HG03460 (cell line): Measurements from ENCODE around the gene ITM2B.
"Not testable (repeated sequence)": the region's sequence is repeated elsewhere in the genome, so short reads cannot be mapped to it uniquely, and the experiment has no call there.

Source experiments
- ATAC-seq: cut with Tn5 transposase; IDR thresholded peaks from one replicate; pipeline ENCODE4 v1.9.1; 2021; ENCODE audit not compliant: unreplicated experiment

Gene ITM2B

DNA sequence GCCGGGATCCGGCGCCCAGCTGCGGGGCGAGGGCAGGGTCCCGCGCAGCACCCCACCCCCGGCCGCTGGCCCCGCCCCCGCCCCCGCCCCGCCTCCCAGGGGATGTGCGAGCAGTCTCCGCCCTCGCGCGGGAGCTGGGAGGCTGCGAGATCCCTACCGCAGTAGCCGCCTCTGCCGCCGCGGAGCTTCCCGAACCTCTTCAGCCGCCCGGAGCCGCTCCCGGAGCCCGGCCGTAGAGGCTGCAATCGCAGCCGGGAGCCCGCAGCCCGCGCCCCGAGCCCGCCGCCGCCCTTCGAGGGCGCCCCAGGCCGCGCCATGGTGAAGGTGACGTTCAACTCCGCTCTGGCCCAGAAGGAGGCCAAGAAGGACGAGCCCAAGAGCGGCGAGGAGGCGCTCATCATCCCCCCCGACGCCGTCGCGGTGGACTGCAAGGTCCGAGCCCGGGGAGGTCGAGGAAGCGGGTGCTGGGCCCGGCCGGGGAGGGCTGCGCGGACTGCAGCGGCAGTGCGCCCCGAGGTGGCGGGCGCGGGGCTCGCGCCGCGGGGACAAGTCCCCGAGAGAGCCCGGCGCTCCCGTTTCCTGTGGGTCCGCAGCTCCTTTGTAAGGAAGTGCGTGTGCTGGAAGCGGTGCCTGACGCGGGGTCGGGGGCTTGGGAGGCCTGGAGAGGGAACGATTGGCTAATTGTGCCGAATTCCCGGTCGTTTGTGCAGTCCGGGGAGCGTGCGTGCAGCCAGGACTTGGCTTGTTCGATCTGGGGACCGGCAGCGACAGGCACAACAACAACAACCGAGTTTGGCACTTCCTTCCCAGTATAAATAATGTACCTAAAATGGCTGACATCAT lies at the start of gene ITM2B:
Gene ITM2B, plus strand, starts transcription at position 161 of the 843 bp plus-strand sequence. Its CDS starts 155 bp downstream, at position 316.
- ATAC-seq = peak; percentile 55

DNA sequence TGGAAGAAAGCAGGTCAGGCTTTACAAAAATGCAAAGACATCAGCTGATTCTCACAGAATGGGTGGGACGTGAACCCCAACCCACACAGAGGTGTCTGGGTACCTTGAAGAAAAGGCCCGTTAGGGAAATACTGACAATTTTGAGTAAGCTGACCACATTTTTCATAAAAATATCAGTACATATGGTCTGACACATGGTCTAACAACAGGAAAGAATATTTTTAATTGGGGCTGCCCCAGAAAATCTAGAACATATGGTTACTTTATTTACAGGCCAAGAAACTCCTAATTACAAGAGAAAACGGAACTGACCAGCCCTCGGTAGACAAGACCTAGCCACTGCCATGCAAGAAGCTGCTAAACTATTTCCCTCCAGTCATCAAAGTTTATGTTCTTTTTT lies 48.7 kb upstream of the ITM2B start:
- no peak for ATAC-seq

DNA sequence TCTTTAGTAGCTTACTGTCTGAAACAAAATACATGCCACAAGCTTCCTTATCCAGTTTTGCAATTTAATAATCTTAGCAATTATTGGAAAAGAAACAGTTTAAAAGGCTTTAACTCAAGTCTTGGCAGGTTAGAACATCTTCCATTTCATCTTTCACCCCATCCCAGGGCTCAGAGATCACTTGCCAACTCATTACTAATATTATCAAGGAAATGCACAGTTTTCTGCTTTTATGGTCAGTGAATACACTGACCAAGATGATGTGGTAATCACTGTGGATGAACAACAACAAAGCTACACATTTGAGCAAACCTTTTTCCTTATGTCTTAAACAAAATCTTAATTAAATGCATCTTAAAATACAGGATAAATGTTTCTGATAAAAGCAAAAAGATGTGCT lies 48.0 kb upstream of the ITM2B start:
- ATAC-seq = no peak

DNA sequence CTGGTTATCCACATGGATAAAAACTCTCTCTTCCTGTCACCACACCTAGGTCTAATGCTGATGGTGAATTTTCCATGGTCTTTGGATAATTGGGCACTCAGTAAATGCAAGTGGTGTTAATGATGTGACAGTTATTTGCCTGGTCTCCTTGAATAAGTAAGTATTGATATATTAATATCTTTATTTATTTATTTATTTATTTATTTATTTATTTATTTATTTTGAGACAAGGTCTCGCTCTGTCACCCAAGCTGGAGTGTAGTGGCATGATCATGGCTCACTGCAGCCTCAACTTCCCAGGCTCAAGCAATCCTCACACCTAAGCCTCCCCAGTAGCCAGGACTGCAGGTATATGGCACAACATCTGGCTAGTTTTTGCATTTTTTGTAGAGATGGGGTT lies 46.3 kb upstream of the ITM2B start:
- no peak for ATAC-seq

DNA sequence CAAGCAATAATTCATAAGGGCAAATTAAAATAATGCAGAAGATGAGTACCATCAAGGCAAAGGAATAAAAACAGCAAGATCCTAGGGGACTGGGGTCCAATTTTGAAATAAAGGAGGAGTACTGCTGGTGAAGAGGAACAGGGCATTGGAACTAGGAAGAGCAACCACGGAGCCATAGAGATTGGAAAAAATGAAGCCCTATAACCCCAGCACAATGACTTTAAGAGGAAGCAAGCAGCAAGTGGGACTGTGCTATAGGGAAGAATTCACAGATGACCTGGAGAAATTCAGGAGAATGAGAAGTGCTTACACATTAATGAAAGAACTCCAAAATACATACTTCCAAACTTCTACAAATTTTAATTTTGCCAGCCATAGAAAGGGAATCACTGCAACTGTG lies 44.9 kb upstream of the ITM2B start:
- no peak for ATAC-seq

DNA sequence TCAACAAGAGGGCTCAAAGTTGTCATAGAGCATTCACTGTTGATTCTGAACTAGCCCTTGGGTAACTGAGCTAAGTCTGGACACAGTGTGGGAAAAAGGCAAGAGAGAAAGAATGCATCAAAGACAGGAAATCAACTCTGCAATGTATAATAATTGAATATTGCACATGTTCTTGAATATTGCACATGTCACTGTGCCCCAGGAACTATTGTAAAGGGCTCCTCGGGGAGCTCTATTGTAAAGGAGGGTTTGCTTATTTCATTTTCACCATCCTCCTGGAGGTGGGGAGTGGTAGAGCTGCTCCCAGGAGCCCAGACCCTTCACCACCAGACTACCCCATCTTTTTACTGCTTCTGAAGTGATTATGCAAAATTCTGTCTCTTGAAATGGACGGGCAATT lies 44.4 kb upstream of the ITM2B start:
- ATAC-seq = no peak

DNA sequence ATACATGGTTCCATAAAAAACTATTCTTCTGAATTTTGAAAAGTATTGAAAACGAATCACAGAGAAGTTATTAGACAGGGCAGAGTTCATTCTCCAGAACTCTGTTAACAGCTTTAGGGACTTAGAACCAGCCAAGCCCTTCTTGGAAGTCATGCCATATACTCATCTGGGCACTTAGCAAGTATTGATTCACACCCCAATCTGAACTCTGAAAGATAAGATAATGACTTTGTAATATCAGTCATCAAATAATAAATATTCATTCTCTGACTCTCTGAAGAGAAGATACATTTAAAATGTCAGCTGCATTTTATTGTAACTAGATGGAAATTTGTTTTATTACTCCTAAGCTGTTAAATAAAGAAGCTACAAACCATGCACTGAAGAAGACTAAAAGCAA lies 43.8 kb upstream of the ITM2B start:
- no peak for ATAC-seq

DNA sequence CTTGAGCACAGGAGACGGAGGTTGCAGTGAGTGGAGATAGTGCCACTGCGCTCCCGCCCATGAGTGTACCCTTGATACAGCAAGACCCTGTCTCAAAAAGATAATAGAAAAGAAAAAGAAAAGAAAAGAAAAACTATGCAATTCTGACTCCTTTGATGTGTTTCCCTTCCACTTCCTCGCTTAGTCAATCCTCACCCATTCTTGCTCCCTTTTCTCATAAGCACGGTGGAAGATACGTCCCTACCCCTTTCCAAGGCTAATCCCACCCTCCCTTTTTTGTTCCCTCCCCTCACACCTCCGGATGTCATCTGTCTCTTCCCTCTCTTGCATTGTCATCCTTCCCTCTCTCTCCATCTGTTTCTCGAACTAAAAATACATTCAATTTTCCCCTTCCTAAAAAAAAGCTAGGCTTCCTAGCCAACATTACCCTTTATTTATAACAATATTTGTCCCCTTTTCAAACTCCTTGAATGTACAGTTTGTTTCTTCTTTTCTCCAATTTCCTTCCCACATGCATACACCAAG lies 40.5 kb upstream of the ITM2B start:
- no peak for ATAC-seq

DNA sequence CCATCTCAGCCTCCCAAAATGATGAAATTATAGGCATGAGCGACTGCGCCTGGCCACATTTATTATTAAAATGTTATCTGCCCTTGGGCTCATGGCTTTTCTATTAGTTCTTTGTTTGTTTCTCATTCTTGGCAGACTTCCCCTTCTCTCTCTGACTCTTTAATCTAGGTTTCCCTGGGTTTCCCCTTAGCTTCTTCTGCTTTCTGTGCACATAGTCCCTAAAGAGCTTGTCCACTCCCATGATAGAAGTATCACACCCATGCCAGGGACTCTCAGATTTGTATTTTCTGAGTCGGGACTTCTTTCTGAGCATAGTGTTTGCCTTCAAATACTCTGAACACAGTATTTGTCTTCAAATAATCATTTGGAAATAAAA lies 38.6 kb upstream of the ITM2B start:
- ATAC-seq = peak; percentile 93

DNA sequence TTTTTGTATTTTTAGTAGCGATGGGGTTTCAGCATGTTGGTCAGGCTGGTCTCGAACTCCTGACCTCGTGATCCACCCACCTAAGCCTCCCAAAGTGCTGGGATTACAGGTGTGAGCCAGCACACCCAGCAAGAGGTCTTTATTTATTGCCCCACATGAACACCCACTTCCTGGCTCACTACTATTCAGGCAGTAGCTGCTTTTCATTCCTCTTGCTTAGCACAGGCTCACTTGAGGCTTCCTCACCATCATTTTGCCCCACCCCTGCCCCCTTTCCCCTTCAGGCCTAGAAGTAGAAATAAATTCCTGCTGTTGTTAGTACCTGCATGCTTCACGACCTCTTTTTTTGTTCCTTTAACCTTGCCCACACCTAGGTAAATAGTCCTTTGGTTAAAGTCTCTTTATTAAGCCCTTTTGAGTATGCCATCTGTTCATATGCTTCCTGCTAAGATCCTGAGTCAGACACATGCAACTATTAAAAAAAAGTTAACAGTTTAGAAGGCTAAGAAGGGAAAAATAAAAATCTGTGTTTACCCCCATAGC lies 33.5 kb upstream of the ITM2B start:
- no peak for ATAC-seq

DNA sequence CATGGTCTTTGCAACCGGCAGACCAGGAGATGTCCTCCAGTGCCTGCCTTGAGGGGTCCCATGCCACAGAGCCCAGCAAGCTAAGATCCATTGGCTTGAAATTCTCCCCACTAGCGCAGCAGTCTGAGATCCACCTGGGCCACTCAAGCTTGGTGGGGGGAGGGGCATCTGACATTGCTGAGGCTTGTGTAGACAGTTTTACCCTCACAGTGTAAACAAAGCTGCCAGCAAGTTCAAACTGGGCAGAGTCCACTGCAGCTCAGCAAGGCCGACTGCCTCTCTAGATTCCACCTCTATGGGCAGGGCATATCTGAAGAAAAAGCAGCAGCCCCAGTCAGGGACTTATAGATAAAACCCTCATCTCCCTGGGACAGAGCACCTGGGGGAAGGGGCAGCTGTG lies 32.0 kb upstream of the ITM2B start:
- no peak for ATAC-seq

DNA sequence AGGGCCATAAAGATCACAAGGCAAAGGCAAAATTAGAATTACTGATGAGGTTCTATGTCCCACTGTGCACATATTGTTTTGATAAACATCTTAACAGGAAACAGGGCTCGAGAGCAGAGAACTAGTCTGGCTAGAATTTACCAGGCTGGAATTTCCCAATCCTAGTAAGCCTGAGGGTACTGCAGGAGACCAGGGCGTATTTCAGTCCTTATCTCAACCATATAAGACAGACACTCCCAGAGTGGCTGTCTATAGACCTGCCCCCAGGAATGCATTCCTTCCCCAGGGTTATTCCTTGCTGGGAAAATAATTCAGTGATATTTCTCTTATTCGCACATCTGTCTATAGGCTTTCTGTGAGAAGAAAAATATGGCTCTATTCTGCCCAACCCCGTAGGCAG lies 25.8 kb upstream of the ITM2B start:
- ATAC-seq = not testable (repeated sequence)

DNA sequence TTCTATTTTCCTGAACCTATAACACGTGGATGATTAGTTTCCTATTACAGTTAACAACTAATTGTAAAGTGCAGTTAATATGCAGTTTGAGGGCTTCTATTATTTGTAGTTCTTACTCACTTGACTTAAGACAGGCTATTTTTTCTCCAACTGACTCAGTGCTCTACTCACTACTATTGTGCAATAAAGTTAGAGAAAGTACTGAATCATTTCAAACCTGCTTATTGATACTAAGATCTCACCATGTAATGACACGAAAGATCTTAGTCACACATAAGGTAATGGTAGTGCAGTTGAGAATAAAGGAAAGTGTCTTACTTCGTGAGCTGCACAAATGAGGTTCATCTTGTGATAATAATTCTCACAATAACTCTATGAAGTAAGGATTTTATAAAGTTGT lies 22.8 kb upstream of the ITM2B start:
- no peak for ATAC-seq

DNA sequence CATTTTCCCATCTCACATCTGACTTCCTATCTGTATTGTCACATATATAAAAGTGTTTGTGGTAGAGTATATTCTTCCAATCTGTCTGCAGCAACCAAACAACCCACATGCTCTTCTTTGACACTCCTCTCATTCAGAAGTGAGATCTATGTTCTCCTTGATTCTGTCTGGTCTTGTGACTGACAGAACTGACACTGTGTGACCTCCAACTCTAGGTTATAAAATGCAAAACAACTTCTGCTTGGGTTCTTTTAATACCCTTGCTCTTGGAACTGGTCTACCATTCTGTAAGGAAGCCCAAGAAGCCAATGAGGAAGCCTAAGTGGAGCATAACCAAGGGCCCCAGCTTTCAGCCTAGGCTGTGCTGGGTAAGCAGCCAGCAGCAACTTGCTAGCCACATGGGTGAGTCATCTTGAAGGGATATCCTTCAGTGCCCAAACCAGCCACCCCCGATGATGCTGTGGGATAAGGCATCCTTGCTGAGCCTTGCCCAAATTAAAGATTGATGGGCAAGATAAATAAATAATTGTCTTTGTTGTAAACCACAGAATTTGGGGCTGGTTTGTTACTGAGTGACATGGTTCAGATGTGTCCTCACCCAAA lies 18.4 kb upstream of the ITM2B start:
- ATAC-seq = no peak

DNA sequence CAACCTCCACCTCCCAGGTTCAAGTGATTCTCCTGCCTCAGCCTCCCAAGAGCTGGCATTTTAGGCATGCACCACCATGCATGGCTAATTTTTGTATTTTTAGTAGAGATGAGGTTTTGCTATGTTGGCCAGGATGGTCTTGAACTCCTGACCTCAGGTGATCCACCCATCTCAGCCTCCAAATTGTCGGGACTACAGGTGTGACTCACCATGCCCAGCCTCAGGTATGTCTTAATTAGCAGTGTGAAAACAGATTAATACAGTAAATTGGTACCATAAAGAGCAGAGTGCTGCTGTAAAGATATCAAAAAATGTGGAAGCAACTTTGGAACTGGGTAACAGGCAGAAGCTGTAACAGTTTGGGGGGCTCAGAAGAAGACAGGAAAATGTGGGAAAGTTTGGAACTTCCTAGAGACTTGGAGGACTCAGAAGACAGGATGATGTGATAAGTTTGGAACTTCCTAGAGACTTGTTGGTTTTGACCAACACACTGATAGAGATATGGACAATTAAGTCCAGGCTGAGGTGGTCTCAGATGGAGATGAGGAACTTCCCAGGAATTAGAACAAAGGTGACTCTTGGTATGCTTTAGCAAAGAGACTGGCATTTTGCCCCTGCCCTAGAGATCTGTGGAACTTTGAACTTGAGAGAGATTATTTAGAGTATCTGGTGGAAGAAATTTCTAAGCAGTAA lies 17.3 kb upstream of the ITM2B start:
- not testable (repeated sequence) for ATAC-seq

DNA sequence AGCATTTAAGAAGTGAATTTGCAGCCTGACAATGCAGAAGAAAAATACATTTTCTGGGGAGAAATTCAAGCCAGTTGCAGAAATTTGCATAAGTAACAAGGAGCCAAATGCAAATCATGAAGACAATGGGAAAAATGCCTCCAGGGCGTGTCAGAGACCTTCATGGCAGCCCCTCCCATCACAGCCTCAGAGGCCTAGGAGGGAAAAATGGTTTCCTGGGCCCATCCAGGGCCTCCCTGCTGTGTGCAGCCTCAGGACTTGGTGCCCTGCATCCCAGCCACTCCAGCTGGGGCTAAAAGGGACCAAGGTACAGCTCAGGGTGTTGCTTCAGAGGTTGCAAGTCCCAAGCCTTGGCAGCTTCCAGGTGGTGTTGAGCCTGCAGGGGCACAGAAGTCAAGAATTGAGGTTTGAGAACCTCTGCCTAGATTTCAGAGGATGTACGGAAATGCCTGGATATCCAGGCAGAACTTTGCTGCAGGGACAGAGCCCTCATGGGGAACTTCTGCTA lies 16.7 kb upstream of the ITM2B start:
- ATAC-seq = no peak

DNA sequence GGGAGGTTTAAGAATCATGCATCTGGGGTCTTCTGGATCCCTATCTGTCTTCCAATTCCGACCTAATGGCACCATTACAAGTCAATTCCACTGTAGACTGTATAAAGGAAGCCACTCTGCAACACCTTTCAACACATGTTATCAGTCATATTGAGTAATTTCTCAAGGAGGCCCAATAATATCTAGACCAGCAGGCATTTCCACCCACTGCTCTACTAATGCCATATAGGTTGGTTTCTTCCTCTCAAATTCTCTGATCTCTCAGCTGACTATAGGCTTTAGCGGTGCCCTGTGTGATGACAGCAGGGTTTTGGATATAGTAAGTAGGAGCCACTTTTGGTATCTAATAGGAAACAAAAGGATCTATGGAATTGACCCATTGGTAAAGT lies 12.4 kb upstream of the ITM2B start:
- no peak for ATAC-seq

DNA sequence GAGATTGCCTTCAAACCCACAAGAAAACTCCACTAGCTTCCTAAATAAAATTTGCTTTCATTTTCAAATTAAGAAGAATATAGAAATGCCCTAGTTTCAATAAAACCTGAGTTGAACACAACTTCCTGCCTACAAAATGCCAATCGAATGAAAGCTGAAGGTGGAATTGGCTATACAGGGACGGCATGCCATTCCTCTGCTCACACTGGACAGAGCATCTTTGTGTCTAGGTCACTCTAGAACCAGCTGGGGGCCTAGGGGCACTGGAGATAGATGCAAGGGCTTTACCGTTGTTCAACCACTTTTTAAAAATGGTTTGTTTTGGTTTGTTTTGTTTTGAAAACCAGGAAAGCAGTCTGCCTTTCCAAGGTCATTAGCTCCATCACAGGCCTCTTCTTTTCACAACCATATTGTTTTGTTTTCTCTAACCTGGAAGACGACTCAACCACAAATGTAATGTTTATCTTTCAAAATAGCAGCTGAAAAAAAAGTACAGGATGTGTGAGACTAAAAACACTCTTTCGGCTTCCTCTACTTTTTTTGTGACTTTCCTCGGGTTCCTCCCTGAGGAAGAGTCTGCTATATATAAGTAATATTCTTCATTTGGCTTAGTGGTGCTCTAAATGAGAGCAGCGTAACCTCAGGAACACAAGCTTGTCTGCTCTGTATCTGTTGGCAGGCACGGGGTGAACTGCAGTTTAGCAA lies 11.9 kb upstream of the ITM2B start:
- ATAC-seq = no peak

DNA sequence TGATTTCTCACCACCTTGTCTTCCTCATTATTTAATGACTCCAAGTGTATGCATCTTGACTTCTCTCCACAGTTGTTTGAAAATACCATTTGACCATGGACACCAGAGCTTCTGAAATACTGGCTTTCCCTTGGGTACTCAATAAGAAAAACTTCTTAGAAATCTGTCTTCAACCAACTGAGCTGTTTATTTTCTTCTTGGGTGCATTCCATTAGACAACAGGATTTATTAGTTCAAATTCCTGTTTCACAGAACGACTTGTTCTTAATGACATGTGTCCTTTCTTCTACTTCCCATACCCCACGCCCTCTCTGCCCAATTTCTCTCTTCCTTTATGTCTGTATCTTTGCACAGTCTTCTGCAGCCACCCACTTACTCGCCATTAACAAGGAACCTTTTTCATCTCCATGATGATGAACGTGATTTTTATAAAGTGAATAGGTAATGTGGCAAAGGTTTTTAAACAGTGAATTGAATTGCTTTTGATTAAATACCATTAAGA lies 11.3 kb upstream of the ITM2B start:
- no peak for ATAC-seq
